ENCODE data around the gene APC. TPM values are rescaled to one million over a fixed set of nuclear protein-coding genes. Genes with fewer than 3 reads are reported as not detected.

Gene APC
- total RNA-seq, 1 donor: 67.0 TPM

- Histone ChIP-seq H3K79me2 (ENCODE audit: insufficient read depth, low read length) (no peaks in the 10 kb centered on the region), H3K27ac (ENCODE audit: low read depth, low read length) (no peak overlapping the region), H3K4me3 (ENCODE audit: insufficient read depth, low read length) (no peak overlapping the region), H3K36me3 (ENCODE audit: insufficient read depth, low read length) (peaks cover 19% of the 10 kb centered on the region), H3K27me3 (ENCODE audit: insufficient read depth, low read length) (no peaks in the 10 kb centered on the region), H4K20me1 (ENCODE audit: insufficient read depth, low read length) (no peaks in the 10 kb centered on the region), H2AFZ (ENCODE audit: low read length) (no peak overlapping the region), H3K9me3 (ENCODE audit: low read depth, low read length) (no peaks in the 10 kb centered on the region), H3K4me2 (ENCODE audit: insufficient read depth, low read length) (no peak overlapping the region), H3K4me1 (ENCODE audit: insufficient read depth, low read length) (no peaks in the 10 kb centered on the region)
- TF ChIP-seq CTCF (IDR thresholded peaks at IDR 0.05; ENCODE audit: extremely low read depth, low read depth, low read length): no peak
- DNase-seq (ENCODE audit: insufficient read length, low spot score, missing footprints): no peak
These were observed 56.7 kb downstream of the APC start for GRCh38 chr5:112794410-112794809.

DNA sequence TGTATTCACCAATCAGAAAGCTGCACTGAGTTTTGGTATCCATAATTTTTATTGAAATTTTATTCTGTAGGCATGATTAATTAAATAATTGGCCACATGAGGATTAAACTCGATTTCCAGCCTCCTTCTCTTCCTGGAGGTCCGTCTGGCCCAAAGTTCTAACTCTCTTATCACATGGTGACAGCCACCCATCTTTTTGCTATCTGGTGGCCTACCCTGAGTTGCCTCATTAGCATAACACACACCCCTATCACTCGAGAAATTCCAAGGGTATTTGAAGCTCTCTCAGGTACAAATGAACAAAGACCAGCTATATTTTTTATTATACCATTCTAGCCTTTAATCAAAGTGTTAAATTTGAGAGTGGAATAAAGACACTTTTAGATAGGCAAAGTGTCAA lies 57.7 kb downstream of the APC start:
- no peaks in the 10 kb centered on the region for H3K9me3 ChIP-seq (ENCODE audit: low read depth, low read length)
- H2AFZ ChIP-seq (ENCODE audit: low read length): no peak overlapping the region
- no peaks in the 10 kb centered on the region for H4K20me1 ChIP-seq (ENCODE audit: insufficient read depth, low read length)
- no peaks in the 10 kb centered on the region for H3K4me1 ChIP-seq (ENCODE audit: insufficient read depth, low read length)
- no peak for TF ChIP-seq CTCF (IDR thresholded peaks at IDR 0.05; ENCODE audit: extremely low read depth, low read depth, low read length)
- H3K4me2 ChIP-seq (ENCODE audit: insufficient read depth, low read length): no peak overlapping the region
- no peak overlapping the region for H3K4me3 ChIP-seq (ENCODE audit: insufficient read depth, low read length)
- H3K27me3 ChIP-seq (ENCODE audit: insufficient read depth, low read length): no peaks in the 10 kb centered on the region
- H3K79me2 ChIP-seq (ENCODE audit: insufficient read depth, low read length): no peaks in the 10 kb centered on the region
- DNase-seq (ENCODE audit: insufficient read length, low spot score, missing footprints): no peak
- H3K36me3 ChIP-seq (ENCODE audit: insufficient read depth, low read length): peaks cover 19% of the 10 kb centered on the region
- no peak overlapping the region for H3K27ac ChIP-seq (ENCODE audit: low read depth, low read length)

GRCh38 chr5:112795944-112796678 lies 58.4 kb downstream of the APC start:
- no peak for DNase-seq (ENCODE audit: insufficient read length, low spot score, missing footprints)
- H3K27me3 ChIP-seq (ENCODE audit: insufficient read depth, low read length): no peaks in the 10 kb centered on the region
- H3K9me3 ChIP-seq (ENCODE audit: low read depth, low read length): no peaks in the 10 kb centered on the region
- no peaks in the 10 kb centered on the region for H3K79me2 ChIP-seq (ENCODE audit: insufficient read depth, low read length)
- no peaks in the 10 kb centered on the region for H3K4me1 ChIP-seq (ENCODE audit: insufficient read depth, low read length)
- H3K4me2 ChIP-seq (ENCODE audit: insufficient read depth, low read length): no peak overlapping the region
- H3K4me3 ChIP-seq (ENCODE audit: insufficient read depth, low read length): no peak overlapping the region
- no peak overlapping the region for H3K27ac ChIP-seq (ENCODE audit: low read depth, low read length)
- H2AFZ ChIP-seq (ENCODE audit: low read length): no peak overlapping the region
- no peaks in the 10 kb centered on the region for H4K20me1 ChIP-seq (ENCODE audit: insufficient read depth, low read length)
- no peak for TF ChIP-seq CTCF (IDR thresholded peaks at IDR 0.05; ENCODE audit: extremely low read depth, low read depth, low read length)
- H3K36me3 ChIP-seq (ENCODE audit: insufficient read depth, low read length): peaks cover 19% of the 10 kb centered on the region

GRCh38 chr5:112799661-112800060 lies 62.0 kb downstream of the APC start:
- DNase-seq (ENCODE audit: insufficient read length, low spot score, missing footprints): no peak

More at GRCh38 chr5:112799661-112800060, 62.0 kb downstream of the APC start:
- no peak overlapping the region for H3K27ac ChIP-seq (ENCODE audit: low read depth, low read length)
- no peaks in the 10 kb centered on the region for H3K79me2 ChIP-seq (ENCODE audit: insufficient read depth, low read length)
- H3K4me1 ChIP-seq (ENCODE audit: insufficient read depth, low read length): no peaks in the 10 kb centered on the region
- no peaks in the 10 kb centered on the region for H3K27me3 ChIP-seq (ENCODE audit: insufficient read depth, low read length)
- no peak overlapping the region for H3K4me3 ChIP-seq (ENCODE audit: insufficient read depth, low read length)
- H3K36me3 ChIP-seq (ENCODE audit: insufficient read depth, low read length): peaks cover 5% of the 10 kb centered on the region
- no peaks in the 10 kb centered on the region for H4K20me1 ChIP-seq (ENCODE audit: insufficient read depth, low read length)
- no peaks in the 10 kb centered on the region for H3K9me3 ChIP-seq (ENCODE audit: low read depth, low read length)
- H3K4me2 ChIP-seq (ENCODE audit: insufficient read depth, low read length): no peak overlapping the region
- H2AFZ ChIP-seq (ENCODE audit: low read length): no peak overlapping the region
- TF ChIP-seq CTCF (IDR thresholded peaks at IDR 0.05; ENCODE audit: extremely low read depth, low read depth, low read length): no peak
